H54 (cell line): ENCODE measurements around the gene GHR.
"Not testable (repeated sequence)": the region's sequence is repeated elsewhere in the genome, so short reads cannot be mapped to it uniquely, and the experiment has no call there.

Experiments
- DNase-seq: peaks from one replicate; pipeline ENCODE4 v3.0.0; 2011; ENCODE audit warnings: low spot score, mixed read lengths; ENCODE audit not compliant: insufficient read length
- FAIRE-seq: peaks from 3 replicates; lab custom pipeline; 2011; peaks lifted over from hg19 to GRCh38; lab: Jason Lieb, UNC
- POLR2A ChIP-seq: IDR thresholded peaks from 2 replicates; pipeline ENCODE4 v1.6.1; 2011; ENCODE audit warnings: low read depth, mild to moderate bottlenecking, low read length

The GHR gene

DNA sequence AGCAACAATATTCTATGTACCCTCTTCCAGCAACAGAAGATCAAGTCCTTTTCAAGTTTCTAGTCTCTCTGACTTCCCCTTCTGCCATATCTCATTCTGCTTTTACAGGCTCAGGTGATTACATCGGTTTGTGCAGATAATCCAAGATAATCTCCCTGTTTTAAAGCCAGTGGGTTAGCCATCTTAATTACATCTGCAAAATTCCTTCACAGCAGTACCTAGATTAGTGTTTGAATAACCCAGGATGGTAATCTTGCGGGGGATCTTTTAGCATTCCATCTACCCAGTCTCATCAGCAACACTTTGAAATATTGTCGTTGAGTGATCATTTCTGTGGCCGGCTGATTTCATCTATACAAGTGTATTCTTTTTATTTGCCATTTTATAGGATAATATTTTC is 130.2 kb downstream of the GHR start:
- DNase-seq (no peak), FAIRE-seq (no peak)
- no peak for TF ChIP-seq POLR2A

DNA sequence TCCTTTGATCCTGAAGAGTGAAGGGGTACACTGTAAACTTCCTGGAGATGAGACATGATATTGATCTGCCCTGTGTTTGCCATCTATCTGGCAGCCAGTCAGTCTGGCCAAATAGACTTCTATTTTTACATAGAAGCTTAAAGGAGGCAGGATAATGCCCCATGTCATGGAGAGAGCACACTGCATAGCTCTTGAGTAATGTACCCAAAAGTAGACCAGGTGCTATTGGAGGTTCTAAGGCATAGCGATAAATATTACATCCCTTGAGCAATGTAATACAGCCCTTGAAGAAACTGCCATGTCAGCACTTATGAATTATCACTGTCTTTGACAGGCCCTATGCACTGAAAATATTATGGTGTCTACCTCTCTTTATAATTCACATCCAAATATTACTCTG is 131.8 kb downstream of the GHR start:
- DNase-seq (no peak), FAIRE-seq (no peak)
- TF ChIP-seq POLR2A = no peak

DNA sequence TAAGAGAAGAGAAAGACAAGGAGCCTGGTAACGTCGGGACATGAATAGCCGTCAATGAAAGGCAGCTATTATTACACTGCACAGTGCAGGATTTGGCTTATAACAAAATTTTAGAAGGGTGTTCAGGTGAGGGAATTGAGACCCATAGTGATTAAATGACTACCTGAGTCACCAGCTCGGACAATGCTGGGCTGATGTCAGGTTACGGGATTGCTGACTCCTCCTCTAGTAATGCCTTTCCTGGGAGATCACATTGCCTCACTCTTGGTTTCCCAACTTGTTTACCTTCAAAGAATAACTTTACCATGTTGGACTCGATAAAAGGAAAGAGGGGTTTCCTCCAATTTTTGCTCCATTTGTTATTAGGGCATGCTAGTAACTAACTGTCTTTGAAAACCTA is 132.6 kb downstream of the GHR start:
- DNase-seq = no peak
- TF ChIP-seq POLR2A = no peak
- no peak for FAIRE-seq

GRCh38 chr5:42557689-42558088 is 134.4 kb downstream of the GHR start:
- no peak for TF ChIP-seq POLR2A
- FAIRE-seq (no peak), DNase-seq (no peak)

GRCh38 chr5:42561656-42562055 is 138.4 kb downstream of the GHR start:
- FAIRE-seq (no peak), DNase-seq (no peak)
- no peak for TF ChIP-seq POLR2A

DNA sequence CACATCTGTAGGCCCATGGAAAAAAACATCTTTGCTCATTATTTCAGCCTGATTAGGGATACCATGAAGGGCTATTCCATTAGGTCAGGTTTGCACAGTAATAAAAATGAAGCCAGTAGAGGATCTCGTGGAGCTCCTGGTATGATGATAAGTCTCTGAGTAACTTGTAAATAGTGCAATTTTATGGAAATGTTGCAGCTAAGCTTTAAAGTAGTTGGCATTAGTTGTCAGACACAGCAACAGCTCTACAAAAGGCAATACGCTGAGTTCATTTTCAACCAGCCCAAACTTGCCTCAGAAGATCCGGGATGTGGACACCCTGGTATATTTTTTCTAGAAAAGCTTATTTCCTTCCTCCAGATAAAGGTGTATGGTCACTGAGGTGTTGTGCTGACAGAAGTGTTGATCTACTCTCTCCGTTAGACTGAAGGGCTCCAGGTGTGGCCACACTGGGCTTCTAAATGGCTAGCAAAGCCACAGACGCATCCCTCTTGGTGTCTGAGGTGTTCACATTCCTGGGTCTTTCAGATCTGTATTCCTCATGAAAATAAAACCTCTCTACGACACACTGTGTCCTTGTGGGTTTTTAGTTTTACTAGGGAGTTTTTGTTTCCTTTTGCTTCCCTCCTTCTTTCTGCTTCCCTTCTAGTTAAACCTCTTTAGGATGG is 141.6 kb downstream of the GHR start:
- FAIRE-seq = no peak
- DNase-seq = no peak
- TF ChIP-seq POLR2A = no peak

DNA sequence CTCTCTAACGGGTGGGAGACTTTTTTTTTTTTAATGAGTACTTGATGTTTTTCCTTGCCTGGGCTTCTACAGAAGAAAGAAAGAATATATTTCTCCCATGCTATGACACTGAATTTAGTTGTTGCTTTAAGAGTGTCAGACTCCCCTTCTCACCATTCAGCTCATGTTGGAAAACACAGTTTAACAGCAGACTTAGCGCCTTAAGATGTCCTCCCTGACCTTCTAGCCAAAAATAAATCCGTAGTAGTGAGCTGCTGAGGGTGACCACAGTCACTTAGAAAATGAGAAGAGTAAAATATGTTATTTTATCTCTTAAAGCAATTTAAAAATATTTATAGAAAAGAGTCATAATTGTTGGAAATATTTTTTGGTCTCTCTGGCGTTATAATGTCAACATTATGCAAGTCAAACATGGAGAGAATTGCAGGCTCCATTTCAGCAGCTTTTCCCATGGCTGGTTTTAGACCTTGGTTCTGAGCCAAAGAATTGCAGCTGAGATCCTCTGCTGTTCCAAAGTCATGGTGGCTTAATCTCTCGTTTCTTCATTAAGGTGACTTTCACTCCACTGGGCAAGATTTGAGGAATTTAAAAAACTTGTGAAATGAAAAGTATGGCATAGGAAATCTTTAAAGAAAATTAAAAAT is 143.5 kb downstream of the GHR start:
- no peak for FAIRE-seq
- DNase-seq = no peak
- no peak for TF ChIP-seq POLR2A

DNA sequence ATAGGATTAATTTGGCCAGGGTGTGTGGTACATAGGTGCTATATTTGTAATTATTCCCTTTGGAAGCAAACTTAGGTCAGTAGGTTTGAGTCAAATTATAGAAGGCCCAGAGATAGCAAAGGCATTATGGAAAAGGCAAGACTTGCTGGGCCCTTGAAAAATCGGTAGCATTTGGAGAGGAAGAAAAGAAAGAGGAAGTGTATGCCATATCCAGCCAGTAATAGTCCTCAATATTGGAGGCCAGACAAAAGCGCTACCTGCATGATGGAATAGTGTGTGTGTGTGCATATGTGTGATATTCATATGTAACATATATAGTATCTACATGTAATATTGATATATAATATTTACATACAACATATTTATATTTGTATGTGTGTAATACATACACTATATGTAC is 146.1 kb downstream of the GHR start:
- TF ChIP-seq POLR2A = no peak
- DNase-seq (no peak), FAIRE-seq (no peak)

- no peak for FAIRE-seq
- DNase-seq = no peak
- TF ChIP-seq POLR2A = no peak
Measured at GRCh38 chr5:42569953-42570548, 146.8 kb downstream of the GHR start.

DNA sequence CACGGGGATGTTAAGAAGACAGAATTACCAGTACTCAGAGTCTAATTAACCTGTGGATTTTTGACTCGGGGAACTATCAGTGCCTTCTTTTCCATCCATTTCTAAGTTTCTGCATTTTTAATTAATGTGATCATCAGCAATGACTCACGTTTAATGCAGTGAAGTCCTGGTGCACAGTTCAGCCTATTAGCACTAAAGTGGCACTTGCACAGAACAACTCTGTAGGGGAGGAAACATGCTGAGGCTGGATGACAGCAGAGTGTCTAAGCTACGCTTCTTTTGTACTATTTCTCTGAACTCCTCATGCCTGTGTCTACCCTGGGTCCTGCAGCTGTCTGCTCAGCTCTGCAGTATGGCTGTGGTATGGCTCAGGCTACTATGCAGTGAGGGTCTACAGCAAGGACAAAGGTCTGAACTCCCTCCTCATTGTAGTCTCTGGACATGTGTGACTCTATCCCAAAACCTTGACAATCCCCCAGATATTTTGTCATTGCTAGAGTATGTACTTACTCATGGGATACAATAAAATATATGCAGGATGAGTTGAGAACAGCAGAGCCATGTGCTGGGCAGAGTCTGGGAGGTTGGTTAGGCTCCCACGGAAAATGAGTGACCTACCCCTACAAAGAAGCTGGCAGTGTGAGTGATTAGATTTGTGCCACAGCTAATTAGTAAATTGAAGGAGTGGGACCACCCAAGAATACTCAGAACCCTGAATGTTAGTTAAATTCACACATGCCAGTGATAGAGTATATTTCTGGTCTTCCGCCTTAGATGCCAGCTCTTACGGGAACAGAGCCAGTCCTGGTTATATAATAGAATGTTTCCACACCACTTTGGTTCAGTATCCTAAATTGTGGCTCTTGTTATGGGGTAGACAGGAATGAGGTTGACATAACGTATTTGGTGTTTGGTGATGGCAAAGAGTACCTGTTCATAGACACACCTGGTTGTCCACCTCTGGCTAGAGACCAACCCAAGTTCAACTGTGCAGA is 148.0 kb downstream of the GHR start:
- DNase-seq = no peak
- no peak for FAIRE-seq
- TF ChIP-seq POLR2A = no peak

- no peak for DNase-seq
- no peak for TF ChIP-seq POLR2A
- FAIRE-seq = no peak
Measured at GRCh38 chr5:42572313-42572712, 149.1 kb downstream of the GHR start.

DNA sequence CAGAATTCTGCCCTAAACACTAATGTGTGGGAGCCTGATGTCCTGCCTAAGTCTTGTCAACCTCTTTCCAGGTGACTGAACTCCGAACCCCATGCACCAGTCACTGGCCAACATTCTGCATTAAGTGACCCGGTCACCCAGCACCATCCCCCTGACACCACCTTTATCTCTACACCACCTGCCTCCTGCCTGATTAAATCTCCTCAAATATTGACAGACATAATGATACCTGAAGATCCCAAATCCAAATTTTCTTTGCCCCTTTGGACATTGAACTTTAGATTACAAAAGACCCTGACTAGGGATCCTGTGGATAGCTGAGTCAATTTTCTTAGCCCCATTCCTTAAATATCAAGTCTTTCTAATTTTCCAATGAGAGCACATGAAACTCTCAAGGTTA is 150.1 kb downstream of the GHR start:
- TF ChIP-seq POLR2A = no peak
- DNase-seq (no peak), FAIRE-seq (no peak)

- not testable (repeated sequence) for FAIRE-seq, DNase-seq
Measured at GRCh38 chr5:42575914-42576313, 152.7 kb downstream of the GHR start.

DNA sequence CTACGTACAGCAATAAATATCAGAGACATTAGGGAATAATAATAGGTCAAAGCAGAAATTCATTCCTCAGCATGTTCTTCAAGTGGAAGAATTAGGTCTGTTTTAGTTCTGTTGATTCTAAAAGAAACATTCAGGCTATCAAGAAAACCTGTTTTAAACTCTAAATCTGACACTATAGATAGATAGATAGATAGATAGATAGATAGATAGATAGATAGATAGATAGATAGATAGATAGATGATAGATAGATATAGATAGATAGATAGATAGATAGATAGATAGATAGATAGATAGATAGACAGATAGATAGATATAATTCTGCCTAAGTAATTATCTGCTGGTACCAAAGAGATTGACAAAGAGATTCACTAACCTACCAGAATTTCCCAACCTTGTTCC is 155.7 kb downstream of the GHR start:
- FAIRE-seq = not testable (repeated sequence)

More for the DNA sequence above, 155.7 kb downstream of the GHR start:
- DNase-seq = not testable (repeated sequence)
